Ishikawa (cell line): ENCODE results near the gene LGR6.
A peak's percentile ranks its signal among the peaks of the same experiment; 100 is the strongest.

Experiments used
- CEBPB ChIP-seq: IDR thresholded peaks from 2 replicates; pipeline ENCODE4 v1.6.1; 2012
- CREB1 ChIP-seq: IDR thresholded peaks from 2 replicates; pipeline ENCODE4 v1.6.1; 2012; ENCODE audit warnings: low read depth
- EGR1 ChIP-seq: IDR thresholded peaks from 2 replicates; pipeline ENCODE4 v1.6.1; 2012
- EP300 ChIP-seq: IDR thresholded peaks from 2 replicates; pipeline ENCODE4 v1.6.1; 2012; ENCODE audit warnings: borderline replicate concordance
- FOXM1 ChIP-seq: IDR thresholded peaks from 2 replicates; pipeline ENCODE4 v1.6.1; 2012; ENCODE audit warnings: low read depth, borderline replicate concordance
- MAX ChIP-seq: IDR thresholded peaks from 2 replicates; pipeline ENCODE4 v1.6.1; 2012
- NFIC ChIP-seq: IDR thresholded peaks from 2 replicates; pipeline ENCODE4 v1.6.1; 2012
- RAD21 ChIP-seq: IDR thresholded peaks from 2 replicates; pipeline ENCODE4 v1.6.1; 2012; ENCODE audit warnings: low read depth
- REST ChIP-seq: IDR thresholded peaks from 2 replicates; pipeline ENCODE4 v1.6.1; 2012; ENCODE audit warnings: low read depth, mild to moderate bottlenecking
- TAF1 ChIP-seq: IDR thresholded peaks from 2 replicates; pipeline ENCODE4 v1.6.1; 2012; ENCODE audit warnings: low read depth, mild to moderate bottlenecking
- TCF12 ChIP-seq: IDR thresholded peaks from 2 replicates; pipeline ENCODE4 v1.6.1; 2012; ENCODE audit warnings: low read depth
- TEAD4 ChIP-seq: IDR thresholded peaks from 2 replicates; pipeline ENCODE4 v1.6.1; 2012
- USF1 ChIP-seq: IDR thresholded peaks from 2 replicates; pipeline ENCODE4 v1.6.1; 2012
- YY1 ChIP-seq: IDR thresholded peaks from 2 replicates; pipeline ENCODE4 v1.6.1; 2012; ENCODE audit warnings: low read depth
- ZBTB7A ChIP-seq: IDR thresholded peaks from 2 replicates; pipeline ENCODE4 v1.6.1; 2012; ENCODE audit warnings: low read depth

Gene LGR6

GRCh38 chr1:202215472-202216130 lies 22.0 kb downstream of the LGR6 start:
- no peak for TF ChIP-seq CEBPB
- no peak for TF ChIP-seq RAD21
- no peak for TF ChIP-seq ZBTB7A
- no peak for TF ChIP-seq EGR1
- TF ChIP-seq MAX = no peak
- no peak for TF ChIP-seq TAF1
- no peak for TF ChIP-seq NFIC
- no peak for TF ChIP-seq REST
- TF ChIP-seq EP300 = no peak
- no peak for TF ChIP-seq TEAD4
- no peak for TF ChIP-seq YY1
- no peak for TF ChIP-seq TCF12
- TF ChIP-seq CREB1 = no peak
- TF ChIP-seq FOXM1 = no peak
- no peak for TF ChIP-seq USF1

DNA sequence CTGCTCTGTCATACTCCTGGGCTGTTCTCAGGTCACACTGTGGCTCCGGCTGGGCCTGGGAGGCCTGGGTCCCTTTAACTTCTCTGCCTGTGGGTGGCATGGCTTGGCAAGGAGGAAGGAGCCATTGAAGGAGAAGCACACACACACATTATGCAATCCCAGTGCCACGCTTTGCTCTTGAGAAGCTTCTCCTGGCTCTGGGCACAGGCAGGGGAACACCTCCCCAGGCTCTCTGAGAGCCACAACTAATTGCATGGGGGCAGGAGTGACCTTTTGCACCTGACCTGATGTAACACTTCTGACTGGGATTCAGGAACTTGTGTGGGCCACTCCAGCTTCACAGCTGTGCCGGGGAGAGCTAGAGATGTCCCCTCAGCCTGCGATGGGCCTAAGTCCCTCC lies 23.1 kb downstream of the LGR6 start:
- peak; percentile 63; the same call in 1 of the 2 replicates for TF ChIP-seq CEBPB
- TF ChIP-seq EGR1 = no peak
- no peak for TF ChIP-seq CREB1

DNA sequence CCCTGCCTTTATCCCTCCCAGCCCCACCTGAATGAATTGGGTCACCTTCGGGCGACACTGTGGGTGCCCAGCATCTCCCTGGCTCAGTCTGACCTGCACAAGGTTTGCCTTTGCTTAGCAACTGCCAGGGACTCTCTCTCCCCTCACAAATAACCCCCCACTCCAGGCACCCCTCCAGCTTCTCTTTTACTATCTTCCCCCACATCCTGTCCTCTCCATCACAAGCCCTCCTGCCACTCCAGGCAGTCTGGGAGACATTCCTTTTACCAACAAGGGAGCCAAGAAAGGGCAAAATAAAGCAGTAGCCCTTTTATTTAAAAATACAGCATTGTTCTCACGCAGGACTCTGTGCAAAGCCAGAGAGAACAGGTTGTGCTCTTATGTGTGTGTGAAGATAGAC lies 23.9 kb downstream of the LGR6 start:
- TF ChIP-seq USF1 = no peak
- TF ChIP-seq RAD21 = no peak
- no peak for TF ChIP-seq TEAD4
- TF ChIP-seq CEBPB = no peak
- TF ChIP-seq FOXM1 = no peak
- no peak for TF ChIP-seq EGR1
- TF ChIP-seq EP300 = no peak

DNA sequence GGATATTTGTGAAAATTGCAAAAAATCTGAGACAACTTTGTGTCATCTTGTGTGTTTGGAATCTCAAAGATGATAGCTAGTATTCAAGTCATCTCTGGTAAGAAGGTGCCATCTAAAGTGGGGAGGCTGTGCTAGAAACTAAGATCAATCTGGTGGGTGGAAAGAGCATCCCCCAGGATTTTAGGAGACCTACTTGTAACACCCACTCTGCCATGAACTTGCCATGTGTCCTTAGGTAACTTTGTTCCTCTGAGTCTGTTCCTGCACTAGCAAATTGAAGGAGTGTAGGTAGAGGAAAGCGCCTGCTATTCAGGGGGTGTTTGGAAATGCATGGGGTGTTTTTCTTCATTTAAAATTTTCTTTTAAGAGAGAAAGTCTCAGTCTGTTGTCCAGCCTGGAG lies 24.4 kb downstream of the LGR6 start:
- TF ChIP-seq REST = no peak
- no peak for TF ChIP-seq MAX
- TF ChIP-seq USF1 = no peak
- TF ChIP-seq TEAD4 = no peak
- no peak for TF ChIP-seq TCF12
- TF ChIP-seq YY1 = no peak
- no peak for TF ChIP-seq CREB1
- no peak for TF ChIP-seq CEBPB
- no peak for TF ChIP-seq TAF1
- TF ChIP-seq ZBTB7A = no peak

DNA sequence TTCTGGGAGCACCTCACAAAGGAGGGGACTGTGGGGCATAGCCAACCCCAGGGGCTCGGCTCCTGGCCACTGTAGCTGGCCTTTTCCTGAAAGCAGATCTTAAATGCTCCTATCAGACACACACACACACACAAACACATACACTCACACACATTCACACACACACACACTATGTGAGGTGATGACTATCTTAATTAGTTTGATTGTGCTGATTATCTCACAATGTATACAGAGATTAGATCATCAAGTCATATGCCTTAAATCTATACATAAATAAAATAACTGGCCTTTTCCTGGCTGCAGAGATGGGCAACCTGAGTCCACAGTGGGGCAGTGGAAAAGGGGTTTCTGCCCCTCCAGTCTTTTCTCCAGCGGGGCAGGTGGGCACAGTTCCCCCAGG lies 27.1 kb downstream of the LGR6 start:
- TF ChIP-seq NFIC = no peak

DNA sequence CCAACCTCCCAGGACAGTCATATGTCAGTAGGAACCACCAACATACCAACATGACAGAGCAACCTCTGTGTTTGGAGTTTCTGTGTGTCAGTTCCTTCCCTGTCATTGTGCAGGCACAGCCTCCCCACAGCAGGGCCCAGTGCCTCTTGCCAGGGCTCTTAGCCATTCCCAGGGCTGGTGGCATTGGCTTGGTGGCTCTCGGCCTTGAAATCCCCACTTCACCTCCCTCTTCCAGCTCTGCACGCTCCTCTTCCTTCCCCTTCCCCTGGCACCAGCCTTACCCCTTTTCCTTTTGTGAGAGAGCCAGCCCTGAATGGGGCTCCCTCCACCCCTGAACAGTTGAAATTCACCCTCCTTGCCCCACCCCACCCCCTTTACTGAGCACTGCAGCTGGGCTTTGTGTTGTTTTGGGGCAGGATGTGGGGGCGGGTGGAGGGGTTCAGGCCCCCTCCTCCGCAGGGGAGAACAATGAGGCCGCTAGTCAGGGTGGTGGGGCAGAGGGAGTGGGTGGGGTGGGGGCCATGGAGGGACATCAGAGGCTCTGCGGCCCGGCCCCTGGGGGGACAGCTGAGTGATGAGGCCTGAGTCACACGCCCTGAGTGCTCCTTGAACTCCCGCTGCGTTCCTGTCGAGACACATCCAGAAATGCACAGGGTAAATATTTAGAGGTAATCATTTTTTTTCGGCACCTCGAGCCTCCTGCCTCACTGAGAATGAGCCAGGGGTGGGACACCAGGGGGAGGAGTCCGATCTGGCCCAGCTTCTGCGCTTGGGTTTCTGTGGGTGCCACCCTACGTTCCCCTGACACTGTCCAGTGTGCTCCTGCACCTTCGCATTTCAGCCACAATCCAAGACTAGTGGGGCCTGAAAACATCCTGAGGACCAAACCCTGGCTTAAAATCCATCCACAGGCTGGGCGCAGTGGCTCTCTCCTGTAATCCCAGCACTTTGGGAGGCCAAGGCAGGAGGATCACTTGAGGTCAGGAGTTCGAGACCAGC lies 28.6 kb downstream of the LGR6 start:
- TF ChIP-seq CREB1 (no peak), MAX (no peak), CEBPB (no peak), ZBTB7A (no peak), RAD21 (no peak), TCF12 (no peak), TAF1 (no peak), FOXM1 (no peak)
